ENCODE results near the gene ZNF557.
"Not testable (repeated sequence)": the region's sequence is repeated elsewhere in the genome, so short reads cannot be mapped to it uniquely, and the experiment has no call there.

Gene ZNF557

DNA sequence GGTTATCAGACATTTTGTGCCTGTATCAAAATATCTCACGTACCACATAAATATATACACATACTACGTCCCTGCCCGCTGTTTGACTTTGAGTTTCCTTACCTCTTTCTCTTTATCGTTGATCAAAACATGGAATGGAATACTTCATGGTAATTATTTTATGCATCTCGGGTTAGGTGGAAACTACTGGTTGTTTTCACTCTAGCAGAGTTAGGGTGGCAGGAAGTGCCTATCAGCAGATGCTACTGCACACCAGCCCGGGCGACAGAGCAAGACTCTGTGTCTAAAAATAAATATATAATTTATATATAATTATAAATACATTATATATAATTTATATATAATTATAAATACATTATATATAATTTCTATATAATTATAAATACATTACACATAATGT, 16.6 kb upstream of the ZNF557 start:
- not testable (repeated sequence) for H3K23ac ChIP-seq (ENCODE audit: low read length); H2AK5ac ChIP-seq (ENCODE audit: low read length); H3K36me3 ChIP-seq (ENCODE audit: control insufficient read depth in 1 of 2, insufficient read depth in 2 of 2, low read length in 2 of 2); H4K12ac ChIP-seq (ENCODE audit: low read depth, low read length); H4K91ac ChIP-seq (ENCODE audit: low read depth, low read length); H3K4ac ChIP-seq (ENCODE audit: low read depth, low read length); H2BK5ac ChIP-seq (ENCODE audit: low read depth, low read length, poor library complexity); H3K79me2 ChIP-seq (ENCODE audit: control insufficient read depth, insufficient read depth, low read length, poor library complexity); H3K4me1 ChIP-seq (ENCODE audit: control insufficient read depth in 1 of 2, insufficient read depth in 2 of 2, low read length in 2 of 2); H2AFZ ChIP-seq (ENCODE audit: insufficient read depth, low read length, poor library complexity); H2BK120ac ChIP-seq (ENCODE audit: insufficient read depth, low read length, poor library complexity); H3K14ac ChIP-seq (ENCODE audit: low read length); H3K4me3 ChIP-seq (ENCODE audit: low read depth, low read length); H3K9me3 ChIP-seq (ENCODE audit: insufficient read depth, low read depth, low read length); H2BK12ac ChIP-seq (ENCODE audit: low read length); DNase-seq; H3K9ac ChIP-seq (ENCODE audit: low read length); H3K79me1 ChIP-seq (ENCODE audit: low read length); H3K18ac ChIP-seq (ENCODE audit: low read length); H3K27me3 ChIP-seq (ENCODE audit: insufficient read depth, low read length); H3K4me2 ChIP-seq (ENCODE audit: low read length); H3K27ac ChIP-seq (ENCODE audit: low read depth, low read length); H4K8ac ChIP-seq (ENCODE audit: low read depth, low read length)
- WGBS (ENCODE audit: extremely low coverage, insufficient coverage, insufficient read length): no CpG with 5 or more reads among the region's 7 CpGs

DNA sequence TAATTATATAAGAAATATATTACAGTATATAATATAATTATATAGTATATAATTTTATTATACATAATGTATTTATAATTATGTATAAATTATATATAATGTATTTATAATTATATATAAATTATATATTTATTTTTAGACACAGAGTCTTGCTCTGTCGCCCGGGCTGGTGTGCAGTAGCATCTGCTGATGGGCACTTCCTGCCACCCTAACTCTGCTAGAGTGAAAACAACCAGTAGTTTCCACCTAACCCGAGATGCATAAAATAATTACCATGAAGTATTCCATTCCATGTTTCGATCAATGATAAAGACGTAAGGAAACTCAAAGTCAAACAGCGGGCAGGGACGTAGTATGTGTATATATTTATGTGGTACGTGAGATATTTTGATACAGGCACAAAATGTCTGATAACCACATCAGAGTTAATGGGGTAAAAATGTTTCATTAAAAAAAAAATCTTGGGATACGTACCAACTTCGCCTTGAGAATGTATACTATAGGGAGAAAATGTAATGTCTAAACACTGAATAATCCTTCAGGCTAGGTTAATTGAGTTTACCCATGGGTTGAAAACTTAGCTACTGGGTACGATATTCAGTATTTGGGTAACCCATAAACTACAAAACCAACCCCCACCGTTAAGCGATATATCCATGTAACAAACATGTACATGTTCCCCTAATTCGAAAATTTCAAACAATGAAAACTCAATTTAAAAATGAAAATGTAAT, 14.7 kb upstream of the ZNF557 start:
- H2BK12ac ChIP-seq (ENCODE audit: low read length); H3K18ac ChIP-seq (ENCODE audit: low read length); DNase-seq; H3K79me2 ChIP-seq (ENCODE audit: control insufficient read depth, insufficient read depth, low read length, poor library complexity); H3K27ac ChIP-seq (ENCODE audit: low read depth, low read length); H4K12ac ChIP-seq (ENCODE audit: low read depth, low read length); H3K14ac ChIP-seq (ENCODE audit: low read length); H3K4me2 ChIP-seq (ENCODE audit: low read length); H4K91ac ChIP-seq (ENCODE audit: low read depth, low read length); H4K8ac ChIP-seq (ENCODE audit: low read depth, low read length); H3K79me1 ChIP-seq (ENCODE audit: low read length); H2BK5ac ChIP-seq (ENCODE audit: low read depth, low read length, poor library complexity); H3K4me1 ChIP-seq (ENCODE audit: control insufficient read depth in 1 of 2, insufficient read depth in 2 of 2, low read length in 2 of 2); H2BK120ac ChIP-seq (ENCODE audit: insufficient read depth, low read length, poor library complexity); H3K9ac ChIP-seq (ENCODE audit: low read length); H3K9me3 ChIP-seq (ENCODE audit: insufficient read depth, low read depth, low read length); H3K36me3 ChIP-seq (ENCODE audit: control insufficient read depth in 1 of 2, insufficient read depth in 2 of 2, low read length in 2 of 2); H3K4me3 ChIP-seq (ENCODE audit: low read depth, low read length); H2AK5ac ChIP-seq (ENCODE audit: low read length); H3K4ac ChIP-seq (ENCODE audit: low read depth, low read length); H3K23ac ChIP-seq (ENCODE audit: low read length); H2AFZ ChIP-seq (ENCODE audit: insufficient read depth, low read length, poor library complexity); H3K27me3 ChIP-seq (ENCODE audit: insufficient read depth, low read length): not testable (repeated sequence)
- no CpG with 5 or more reads among the region's 14 CpGs for WGBS (ENCODE audit: extremely low coverage, insufficient coverage, insufficient read length)

DNA sequence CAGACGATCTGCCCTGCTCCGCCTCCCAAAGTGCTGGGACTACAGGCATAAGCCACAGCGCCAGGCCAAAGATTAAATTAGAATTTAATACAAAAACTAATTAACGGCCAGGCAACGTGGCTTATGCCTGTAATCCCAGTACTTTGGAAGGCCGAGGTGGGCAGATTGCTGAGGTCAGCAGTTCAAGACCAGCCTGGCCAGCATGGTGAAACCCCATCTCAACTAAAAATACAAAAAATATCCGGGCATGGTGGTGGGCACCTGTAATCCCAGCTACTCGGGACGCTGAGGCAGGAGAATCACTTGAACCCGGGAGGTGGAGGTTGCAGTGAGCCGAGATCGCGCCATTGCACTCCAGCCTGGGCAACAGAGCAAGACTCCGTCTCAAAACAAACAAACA, 13.8 kb upstream of the ZNF557 start:
- not testable (repeated sequence) for H2AFZ ChIP-seq (ENCODE audit: insufficient read depth, low read length, poor library complexity); H3K4me1 ChIP-seq (ENCODE audit: control insufficient read depth in 1 of 2, insufficient read depth in 2 of 2, low read length in 2 of 2); H4K91ac ChIP-seq (ENCODE audit: low read depth, low read length); H2BK5ac ChIP-seq (ENCODE audit: low read depth, low read length, poor library complexity); H2BK120ac ChIP-seq (ENCODE audit: insufficient read depth, low read length, poor library complexity); H3K27ac ChIP-seq (ENCODE audit: low read depth, low read length); H3K4me3 ChIP-seq (ENCODE audit: low read depth, low read length); H3K14ac ChIP-seq (ENCODE audit: low read length); H3K79me2 ChIP-seq (ENCODE audit: control insufficient read depth, insufficient read depth, low read length, poor library complexity); H3K23ac ChIP-seq (ENCODE audit: low read length); H3K27me3 ChIP-seq (ENCODE audit: insufficient read depth, low read length); H4K8ac ChIP-seq (ENCODE audit: low read depth, low read length); DNase-seq; H3K18ac ChIP-seq (ENCODE audit: low read length); H3K79me1 ChIP-seq (ENCODE audit: low read length); H2BK12ac ChIP-seq (ENCODE audit: low read length); H2AK5ac ChIP-seq (ENCODE audit: low read length); H3K36me3 ChIP-seq (ENCODE audit: control insufficient read depth in 1 of 2, insufficient read depth in 2 of 2, low read length in 2 of 2); H4K12ac ChIP-seq (ENCODE audit: low read depth, low read length); H3K9ac ChIP-seq (ENCODE audit: low read length); H3K4ac ChIP-seq (ENCODE audit: low read depth, low read length); H3K9me3 ChIP-seq (ENCODE audit: insufficient read depth, low read depth, low read length); H3K4me2 ChIP-seq (ENCODE audit: low read length)
- WGBS (ENCODE audit: extremely low coverage, insufficient coverage, insufficient read length): no CpG with 5 or more reads among the region's 14 CpGs

DNA sequence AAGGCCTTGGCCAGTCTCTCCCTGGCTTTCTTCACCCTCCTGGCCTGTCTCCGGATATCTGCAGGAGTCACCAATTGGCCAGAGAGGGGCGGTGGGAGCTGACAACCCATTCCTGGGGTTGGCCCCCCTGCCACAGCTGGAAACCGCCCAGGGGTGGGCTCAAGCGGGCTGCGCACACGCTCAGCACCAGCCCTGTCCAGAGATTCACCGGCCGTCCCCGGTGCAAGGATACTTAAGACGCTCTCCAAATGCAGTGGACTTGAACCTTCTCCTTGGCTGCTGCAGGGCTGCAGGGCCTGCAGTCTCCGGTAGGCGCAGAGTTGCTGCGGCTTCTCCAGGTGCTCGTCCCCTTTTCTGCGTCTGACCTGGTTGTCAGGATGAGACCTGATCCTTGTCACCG, 13.1 kb upstream of the ZNF557 start:
- not testable (repeated sequence) for H3K9me3 ChIP-seq (ENCODE audit: insufficient read depth, low read depth, low read length); H3K27ac ChIP-seq (ENCODE audit: low read depth, low read length); H3K4me1 ChIP-seq (ENCODE audit: control insufficient read depth in 1 of 2, insufficient read depth in 2 of 2, low read length in 2 of 2); H4K12ac ChIP-seq (ENCODE audit: low read depth, low read length); H3K14ac ChIP-seq (ENCODE audit: low read length); H3K4me2 ChIP-seq (ENCODE audit: low read length); H3K4me3 ChIP-seq (ENCODE audit: low read depth, low read length); H4K8ac ChIP-seq (ENCODE audit: low read depth, low read length); H4K91ac ChIP-seq (ENCODE audit: low read depth, low read length); H2BK12ac ChIP-seq (ENCODE audit: low read length); H3K23ac ChIP-seq (ENCODE audit: low read length); H3K36me3 ChIP-seq (ENCODE audit: control insufficient read depth in 1 of 2, insufficient read depth in 2 of 2, low read length in 2 of 2); H3K79me1 ChIP-seq (ENCODE audit: low read length); H3K9ac ChIP-seq (ENCODE audit: low read length); H2BK120ac ChIP-seq (ENCODE audit: insufficient read depth, low read length, poor library complexity); DNase-seq; H3K4ac ChIP-seq (ENCODE audit: low read depth, low read length); H2BK5ac ChIP-seq (ENCODE audit: low read depth, low read length, poor library complexity); H3K27me3 ChIP-seq (ENCODE audit: insufficient read depth, low read length); H2AFZ ChIP-seq (ENCODE audit: insufficient read depth, low read length, poor library complexity); H2AK5ac ChIP-seq (ENCODE audit: low read length); H3K18ac ChIP-seq (ENCODE audit: low read length); H3K79me2 ChIP-seq (ENCODE audit: control insufficient read depth, insufficient read depth, low read length, poor library complexity)
- WGBS (ENCODE audit: extremely low coverage, insufficient coverage, insufficient read length): no CpG with 5 or more reads among the region's 16 CpGs
